ENCODE measurements around the gene BUD31. TPM values are rescaled to one million over a fixed set of nuclear protein-coding genes. Genes with fewer than 3 reads are reported as not detected.

The BUD31 gene
- total RNA-seq, 1 donor from 2014 or later, result 147 TPM

DNA sequence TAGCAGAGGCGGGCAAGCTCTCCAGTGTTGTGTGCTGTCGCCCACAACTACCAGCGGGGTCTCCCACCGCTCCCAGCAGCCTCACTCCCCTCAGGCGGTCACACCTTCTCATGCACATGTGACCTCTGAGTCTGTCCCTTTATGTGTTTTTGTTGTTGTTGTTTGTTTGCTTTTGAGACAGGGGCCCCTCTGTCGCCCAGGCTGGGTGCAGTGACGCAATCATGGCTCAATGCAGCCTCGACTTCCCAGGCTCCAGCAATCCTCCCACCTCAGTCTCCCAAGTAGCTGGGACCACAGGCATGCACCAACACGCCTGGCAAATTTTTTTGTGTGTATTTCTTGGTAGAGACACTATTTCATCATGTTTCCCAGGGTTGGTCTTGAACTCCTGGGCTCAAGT is 31.4 kb downstream of the BUD31 start:
- Mint-ChIP-seq H3K36me3 (ENCODE audit: low read depth) (peaks cover 27% of the 10 kb centered on the region), H3K4me3 (peak overlapping the region; percentile 96), H3K4me1 (peaks cover 24% of the 10 kb centered on the region), H3K9me3 (no peaks in the 10 kb centered on the region), H3K27ac (no peak overlapping the region), H3K27me3 (no peaks in the 10 kb centered on the region)
- intact Hi-C loops (cut with micrococcal nuclease), result no loop called here
- no peak for DNase-seq

DNA sequence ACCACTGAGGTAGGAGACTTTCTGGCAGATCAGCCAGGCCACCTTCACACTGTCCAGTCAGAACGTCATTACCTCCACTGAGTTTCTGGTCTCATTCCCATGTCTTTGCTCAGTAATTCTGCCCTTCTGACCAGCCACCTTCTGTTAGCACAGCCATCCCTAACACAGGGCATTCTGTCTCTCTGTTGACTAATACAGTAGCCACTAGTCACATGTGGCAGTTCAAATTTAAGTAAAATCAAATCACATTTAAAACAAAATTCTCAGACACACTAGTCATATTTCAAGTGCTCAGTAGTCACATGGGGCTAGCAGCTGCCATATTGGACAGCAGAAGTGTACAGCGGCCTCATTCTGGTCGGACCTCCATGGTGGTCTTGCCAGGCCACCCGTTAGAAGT is 37.3 kb downstream of the BUD31 start:
- H3K27ac Mint-ChIP-seq, result no peak overlapping the region
- H3K4me1 Mint-ChIP-seq, result peaks cover 12% of the 10 kb centered on the region
- H3K36me3 Mint-ChIP-seq (ENCODE audit: low read depth), result peaks cover 55% of the 10 kb centered on the region
- no peak overlapping the region for H3K4me3 Mint-ChIP-seq
- intact Hi-C loops (cut with micrococcal nuclease), result no loop called here
- H3K9me3 Mint-ChIP-seq, result no peaks in the 10 kb centered on the region
- H3K27me3 Mint-ChIP-seq, result no peaks in the 10 kb centered on the region
- no peak for DNase-seq

DNA sequence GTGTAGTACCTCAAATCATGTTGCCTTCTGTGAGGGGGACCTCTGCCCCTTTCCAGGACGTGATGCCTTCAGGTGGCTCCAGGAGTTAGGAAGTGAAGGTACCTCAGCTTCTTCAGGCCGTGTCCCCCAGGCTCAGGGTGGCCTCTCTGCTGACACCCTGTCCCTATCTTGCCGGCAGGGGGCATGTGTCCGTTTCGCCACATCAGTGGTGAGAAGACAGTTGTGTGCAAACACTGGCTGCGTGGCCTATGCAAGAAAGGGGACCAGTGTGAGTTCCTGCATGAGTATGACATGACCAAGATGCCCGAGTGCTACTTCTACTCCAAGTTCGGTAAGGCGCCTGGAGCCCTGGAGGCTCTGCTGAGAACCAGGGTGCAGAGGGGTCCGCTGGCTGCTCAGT is 39.2 kb downstream of the BUD31 start:
- Mint-ChIP-seq H3K4me3 (no peak overlapping the region), H3K9me3 (no peaks in the 10 kb centered on the region), H3K4me1 (peaks cover 8% of the 10 kb centered on the region), H3K36me3 (ENCODE audit: low read depth) (peaks cover 60% of the 10 kb centered on the region), H3K27ac (no peak overlapping the region), H3K27me3 (no peaks in the 10 kb centered on the region)
- intact Hi-C loops (cut with micrococcal nuclease), result no loop called here
- DNase-seq, result no peak

DNA sequence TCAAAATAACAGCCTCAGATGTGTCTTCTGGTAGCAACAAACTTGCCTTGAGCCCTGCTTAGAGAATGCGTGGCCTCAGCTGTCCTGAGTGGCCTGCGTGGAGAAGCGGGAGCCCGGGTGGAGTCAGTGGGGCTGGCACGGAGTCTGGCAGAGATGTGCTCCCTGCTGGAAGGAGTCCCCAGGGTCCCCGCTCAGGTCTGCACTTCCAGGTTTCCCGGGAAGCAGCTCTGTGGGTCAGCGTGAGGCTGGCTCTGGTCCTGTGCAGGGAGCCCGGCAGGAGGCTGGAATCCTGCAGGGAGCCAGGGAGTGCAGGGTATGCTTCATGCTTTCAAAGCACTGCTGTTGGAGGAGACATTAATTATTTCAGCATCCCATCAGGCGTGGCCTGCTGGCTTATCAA is 40.1 kb downstream of the BUD31 start:
- no peaks in the 10 kb centered on the region for H3K9me3 Mint-ChIP-seq
- H3K4me3 Mint-ChIP-seq, result no peak overlapping the region
- DNase-seq, result no peak
- intact Hi-C loops (cut with micrococcal nuclease), result no loop called here
- peaks cover 3% of the 10 kb centered on the region for H3K4me1 Mint-ChIP-seq
- H3K27me3 Mint-ChIP-seq, result no peaks in the 10 kb centered on the region
- peaks cover 57% of the 10 kb centered on the region for H3K36me3 Mint-ChIP-seq (ENCODE audit: low read depth)
- H3K27ac Mint-ChIP-seq, result no peak overlapping the region

DNA sequence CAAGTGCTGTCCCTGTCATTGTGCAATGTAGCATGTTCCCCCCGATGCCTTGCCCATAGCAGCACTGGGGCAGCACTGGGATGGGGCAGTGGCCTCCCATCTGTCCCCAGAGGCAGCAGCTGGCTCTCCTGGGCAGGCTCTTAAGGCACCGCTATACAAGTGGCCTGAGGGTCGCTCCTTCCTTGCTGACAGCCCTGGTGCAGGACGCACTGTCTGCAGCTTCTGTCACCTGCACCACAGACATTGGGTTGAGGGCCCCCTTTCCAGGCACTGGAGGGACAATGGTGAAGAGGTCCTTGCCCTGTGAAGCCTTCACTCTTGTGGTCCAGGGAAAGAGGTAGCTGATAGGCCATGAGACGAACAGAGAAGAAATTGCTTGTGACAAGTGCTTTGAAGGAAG is 40.6 kb downstream of the BUD31 start:
- Mint-ChIP-seq H3K4me3 (no peak overlapping the region), H3K27me3 (no peaks in the 10 kb centered on the region), H3K27ac (no peak overlapping the region), H3K36me3 (ENCODE audit: low read depth) (peaks cover 58% of the 10 kb centered on the region), H3K4me1 (peaks cover 3% of the 10 kb centered on the region), H3K9me3 (no peaks in the 10 kb centered on the region)
- no peak for DNase-seq
- intact Hi-C loops (cut with micrococcal nuclease), result no loop called here

DNA sequence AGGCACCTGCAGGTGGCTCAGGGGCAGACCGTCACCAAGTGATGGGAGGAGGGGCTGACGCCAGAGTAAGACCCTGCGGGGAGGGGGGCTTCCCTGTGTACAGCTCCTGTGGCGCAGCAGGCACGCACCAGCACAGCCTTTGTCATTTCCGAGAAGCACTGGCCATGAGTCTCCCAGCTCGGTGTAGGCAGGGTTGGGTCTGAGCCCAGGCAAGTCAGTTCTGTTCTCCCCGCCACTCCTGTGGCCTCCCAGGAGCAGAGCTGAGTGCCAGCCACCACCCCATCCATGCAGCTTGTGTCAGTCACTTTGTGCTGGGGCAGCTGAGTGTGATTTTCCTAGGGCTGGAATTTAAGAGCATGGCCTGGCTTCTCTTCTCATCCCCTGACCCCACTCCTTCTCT is 43.2 kb downstream of the BUD31 start:
- Mint-ChIP-seq H3K9me3 (no peaks in the 10 kb centered on the region), H3K4me1 (peaks cover 1% of the 10 kb centered on the region), H3K4me3 (no peak overlapping the region), H3K27me3 (no peaks in the 10 kb centered on the region), H3K36me3 (ENCODE audit: low read depth) (peaks cover 53% of the 10 kb centered on the region), H3K27ac (no peak overlapping the region)
- intact Hi-C loops (cut with micrococcal nuclease), result no loop called here
- DNase-seq, result no peak

DNA sequence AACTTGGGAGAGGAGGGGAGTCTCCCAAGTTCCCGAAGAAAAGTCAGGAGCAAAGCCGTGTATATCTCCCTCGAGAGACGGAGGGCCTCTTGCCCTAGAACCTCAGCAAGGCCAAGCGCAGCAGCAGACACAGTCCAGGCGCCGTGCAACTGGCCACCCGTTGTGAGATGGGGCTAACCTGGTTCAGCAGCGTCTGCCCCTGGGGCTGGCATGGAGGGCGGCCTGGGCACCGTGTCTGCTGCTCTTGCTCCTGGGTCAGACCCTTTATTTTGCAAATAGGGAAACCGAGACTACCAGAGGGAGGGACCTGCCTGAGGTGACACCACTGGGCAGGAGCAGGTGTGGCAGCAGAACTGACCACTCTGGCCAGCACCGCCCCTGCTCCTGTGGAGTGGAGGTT is 43.8 kb downstream of the BUD31 start:
- peaks cover 53% of the 10 kb centered on the region for H3K36me3 Mint-ChIP-seq (ENCODE audit: low read depth)
- H3K9me3 Mint-ChIP-seq, result no peaks in the 10 kb centered on the region
- no peak for DNase-seq

DNA sequence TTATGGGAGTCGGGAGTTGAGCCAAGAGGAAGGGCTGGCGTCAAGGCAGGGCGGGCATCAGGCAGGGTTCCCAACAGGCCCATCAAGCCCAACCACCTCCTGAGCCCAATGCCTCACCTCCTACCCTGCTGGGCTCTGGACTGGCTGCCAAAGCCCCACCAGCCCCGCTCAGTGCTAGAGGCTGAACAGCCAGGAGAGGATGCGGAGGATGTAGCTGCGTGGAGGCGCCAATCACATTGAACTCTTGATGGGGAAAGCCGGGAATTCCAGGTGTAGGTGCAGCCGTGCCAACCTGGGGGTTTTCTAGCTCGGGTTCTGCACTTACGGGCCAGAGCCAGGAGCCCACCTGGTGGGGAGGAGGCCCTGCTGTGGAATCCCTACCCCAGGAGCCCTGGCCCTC is 44.3 kb downstream of the BUD31 start:
- Mint-ChIP-seq H3K4me1 (peaks cover 1% of the 10 kb centered on the region), H3K9me3 (no peaks in the 10 kb centered on the region), H3K27ac (no peak overlapping the region), H3K36me3 (ENCODE audit: low read depth) (peaks cover 53% of the 10 kb centered on the region), H3K4me3 (no peak overlapping the region), H3K27me3 (no peaks in the 10 kb centered on the region)
- no peak for DNase-seq
- intact Hi-C loops (cut with micrococcal nuclease), result no loop called here

More for the DNA sequence above, 43.8 kb downstream of the BUD31 start:
- Mint-ChIP-seq H3K4me3 (no peak overlapping the region), H3K27me3 (no peaks in the 10 kb centered on the region), H3K4me1 (peaks cover 1% of the 10 kb centered on the region), H3K27ac (no peak overlapping the region)
- intact Hi-C loops (cut with micrococcal nuclease), result no loop called here

DNA sequence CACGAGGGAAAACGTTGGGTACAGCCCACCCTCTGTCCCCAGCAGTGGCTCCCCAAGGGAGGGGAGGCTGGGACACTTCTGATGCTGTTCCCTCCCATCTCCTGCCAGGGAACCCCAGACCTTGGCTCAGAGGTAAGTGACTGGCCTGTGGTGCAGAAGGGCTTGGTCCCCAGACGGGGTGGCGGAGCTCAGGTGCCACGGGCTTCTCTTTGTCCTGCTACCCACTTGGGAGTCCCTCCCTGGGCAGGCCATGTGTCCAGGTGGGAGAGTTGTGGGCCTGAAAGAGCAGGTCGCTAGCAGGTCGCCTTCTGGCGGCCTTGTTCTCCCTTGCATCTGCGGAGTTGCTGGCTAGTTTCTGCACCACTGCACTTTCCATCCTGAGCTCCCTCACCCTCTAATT is 47.1 kb downstream of the BUD31 start:
- Mint-ChIP-seq H3K36me3 (ENCODE audit: low read depth) (peaks cover 60% of the 10 kb centered on the region), H3K27ac (no peak overlapping the region), H3K27me3 (no peaks in the 10 kb centered on the region), H3K9me3 (no peaks in the 10 kb centered on the region), H3K4me3 (no peak overlapping the region), H3K4me1 (peaks cover 10% of the 10 kb centered on the region)
- no peak for DNase-seq
- intact Hi-C loops (cut with micrococcal nuclease), result no loop called here

DNA sequence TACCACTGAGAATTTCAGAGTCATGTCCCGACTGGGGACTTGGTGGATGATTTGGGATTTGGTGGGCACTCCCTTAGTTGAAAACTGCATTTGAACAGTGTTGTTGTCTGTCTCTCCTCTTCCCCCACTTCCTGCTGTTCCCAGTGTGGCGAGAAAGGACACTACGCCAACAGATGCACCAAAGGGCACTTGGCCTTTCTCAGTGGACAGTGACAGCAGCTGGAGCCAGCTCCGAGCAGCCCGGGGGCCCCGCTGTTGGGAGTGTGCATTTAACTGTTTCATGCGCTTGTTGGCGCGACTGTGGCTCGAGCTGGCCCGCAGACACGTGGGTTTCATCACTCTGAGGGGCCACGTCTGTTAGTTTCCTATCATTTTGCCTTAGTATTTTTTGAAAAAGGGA is 47.5 kb downstream of the BUD31 start:
- Mint-ChIP-seq H3K27me3 (no peaks in the 10 kb centered on the region), H3K27ac (no peak overlapping the region), H3K9me3 (no peaks in the 10 kb centered on the region), H3K4me3 (no peak overlapping the region), H3K36me3 (ENCODE audit: low read depth) (peaks cover 56% of the 10 kb centered on the region), H3K4me1 (peaks cover 12% of the 10 kb centered on the region)
- DNase-seq, result no peak
- intact Hi-C loops (cut with micrococcal nuclease), result no loop called here

DNA sequence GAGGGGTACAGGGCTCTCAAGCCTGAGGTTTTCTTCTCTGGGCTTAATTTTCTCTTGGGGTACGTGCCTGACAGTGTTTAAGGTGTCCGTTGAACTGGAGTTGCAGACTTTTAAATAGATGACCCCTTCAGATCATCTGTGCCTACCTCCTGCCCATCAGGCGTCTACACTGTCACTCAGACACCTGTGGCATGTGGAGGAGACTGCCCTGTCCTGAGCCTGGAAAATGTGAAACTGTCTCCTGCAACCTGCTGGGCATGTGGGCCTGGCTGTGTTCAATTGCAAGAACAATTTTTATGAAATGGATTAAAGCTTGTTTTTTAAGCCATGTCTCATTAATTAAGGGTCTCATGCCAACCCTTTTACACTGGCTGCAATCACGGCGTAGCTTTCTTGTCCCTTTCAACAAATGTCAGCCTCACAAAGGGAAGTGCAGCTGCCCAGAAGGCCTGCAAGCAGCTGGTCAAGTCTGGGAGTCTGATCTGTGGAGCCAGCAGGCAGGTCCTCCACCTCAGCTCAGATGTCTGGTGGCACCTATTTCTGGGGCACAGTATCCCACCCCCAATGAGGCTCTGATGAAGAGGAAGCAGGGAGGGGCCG is 48.4 kb downstream of the BUD31 start:
- Mint-ChIP-seq H3K4me3 (no peak overlapping the region), H3K36me3 (ENCODE audit: low read depth) (peaks cover 55% of the 10 kb centered on the region), H3K9me3 (no peaks in the 10 kb centered on the region), H3K27me3 (no peaks in the 10 kb centered on the region), H3K27ac (no peak overlapping the region), H3K4me1 (peaks cover 13% of the 10 kb centered on the region)
- intact Hi-C loops (cut with micrococcal nuclease), result no loop called here
- no peak for DNase-seq

DNA sequence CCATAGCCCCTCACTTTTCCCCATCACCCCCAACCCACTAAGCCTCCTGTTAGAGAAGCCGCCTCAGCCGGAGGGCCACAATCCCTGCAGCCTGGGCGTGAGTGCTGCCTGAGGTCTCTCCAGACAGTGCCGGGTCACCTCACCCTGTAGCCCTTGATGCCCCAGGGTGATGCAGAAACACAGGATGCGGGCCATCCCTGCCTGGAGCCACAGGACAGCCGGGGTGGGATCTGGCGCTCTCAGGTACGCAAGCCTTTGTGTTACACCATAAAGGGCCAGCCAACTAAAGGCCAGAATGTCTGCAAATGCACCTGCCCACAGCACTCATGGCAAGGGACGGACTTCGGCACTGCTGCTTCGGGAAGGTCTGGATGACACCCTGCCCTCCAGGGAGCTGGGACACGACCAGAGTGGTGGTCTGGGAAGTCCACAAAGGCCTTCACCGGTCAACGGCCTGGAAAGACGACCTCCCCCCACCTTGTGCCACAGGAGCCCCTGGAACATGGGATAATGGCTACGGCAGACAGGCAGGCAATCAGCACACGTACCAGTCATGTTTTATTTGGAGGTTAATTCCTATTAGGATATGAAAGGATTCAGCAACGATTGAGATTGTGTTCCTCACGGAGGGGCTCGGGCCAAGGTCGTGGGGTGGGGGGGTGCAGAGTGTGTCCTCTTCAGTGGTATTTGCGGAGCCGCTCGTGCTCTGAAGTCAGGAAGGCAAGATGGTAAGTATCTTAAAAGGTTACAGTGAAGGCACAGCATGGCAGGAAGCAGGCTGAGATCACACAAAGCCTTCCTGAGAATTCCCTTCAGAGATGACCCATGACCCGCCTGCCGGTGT is 49.1 kb downstream of the BUD31 start:
- intact Hi-C loops (cut with micrococcal nuclease), result no loop called here
- H3K36me3 Mint-ChIP-seq (ENCODE audit: low read depth), result peaks cover 54% of the 10 kb centered on the region
- H3K27ac Mint-ChIP-seq, result no peak overlapping the region
- H3K9me3 Mint-ChIP-seq, result no peaks in the 10 kb centered on the region
- H3K4me3 Mint-ChIP-seq, result no peak overlapping the region
- DNase-seq, result no peak
- H3K4me1 Mint-ChIP-seq, result peaks cover 15% of the 10 kb centered on the region
- H3K27me3 Mint-ChIP-seq, result no peaks in the 10 kb centered on the region

DNA sequence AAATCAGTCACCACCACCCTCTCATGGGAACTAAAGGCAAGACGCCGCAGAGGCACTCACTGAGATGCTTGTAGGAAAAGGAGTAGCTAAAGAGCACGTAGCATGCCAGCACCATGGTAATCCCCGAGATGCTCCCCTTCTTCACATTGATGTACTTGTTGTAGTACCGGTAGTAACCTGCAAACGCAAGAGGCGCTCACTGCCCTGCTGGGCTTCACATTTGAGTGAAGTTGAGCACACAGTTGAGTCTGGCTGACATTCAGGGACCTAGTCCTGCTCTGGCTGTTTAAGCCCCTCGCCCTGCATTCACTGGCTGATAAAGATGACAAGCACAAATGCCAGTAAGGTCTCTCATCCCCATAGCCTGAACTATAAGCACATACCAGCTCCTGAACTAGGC is 50.3 kb downstream of the BUD31 start:
- Mint-ChIP-seq H3K9me3 (no peaks in the 10 kb centered on the region), H3K27ac (peak overlapping the region; percentile 8)

DNA sequence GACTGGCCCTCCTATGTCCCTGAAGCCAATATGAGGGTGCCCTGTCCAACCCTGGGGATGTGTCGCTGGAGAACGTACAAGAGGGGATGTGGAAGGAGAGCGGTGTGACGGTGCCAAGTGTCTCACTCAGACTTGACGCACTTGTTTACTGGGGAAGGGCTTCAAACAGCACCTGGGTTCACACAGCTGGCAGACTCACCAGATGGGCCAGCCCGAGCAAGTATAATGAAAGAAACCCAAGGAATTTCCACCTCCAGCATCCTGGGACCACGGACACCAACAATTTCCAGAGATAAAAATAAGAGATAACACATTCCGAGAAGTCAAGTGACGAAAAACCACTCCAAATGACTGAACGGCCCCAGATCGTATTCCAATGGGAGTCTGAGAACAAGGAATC is 51.9 kb downstream of the BUD31 start:
- DNase-seq, result no peak
- Mint-ChIP-seq H3K4me1 (peaks cover 29% of the 10 kb centered on the region), H3K9me3 (no peaks in the 10 kb centered on the region), H3K27me3 (no peaks in the 10 kb centered on the region), H3K27ac (peak overlapping the region; percentile 27), H3K4me3 (no peak overlapping the region), H3K36me3 (ENCODE audit: low read depth) (peaks cover 53% of the 10 kb centered on the region)
- intact Hi-C loops (cut with micrococcal nuclease), result no loop called here

More for the DNA sequence above, 50.3 kb downstream of the BUD31 start:
- Mint-ChIP-seq H3K36me3 (ENCODE audit: low read depth) (peaks cover 53% of the 10 kb centered on the region), H3K4me3 (no peak overlapping the region), H3K27me3 (no peaks in the 10 kb centered on the region), H3K4me1 (peaks cover 20% of the 10 kb centered on the region)
- intact Hi-C loops (cut with micrococcal nuclease), result no loop called here
- peak; percentile 76 for DNase-seq

All from activated CD4-positive, alpha-beta T cell treated with anti-CD3 and anti-CD28 coated beads, Interleukin-2, amount 10 ng/mL, durations not matched to agents 24 days and 14 days (primary cell).